SHP77 (cell line): ENCODE data around the gene DST.
A peak's percentile ranks its signal among the peaks of the same experiment; 100 is the strongest.
"Not testable (repeated sequence)": the region's sequence is repeated elsewhere in the genome, so short reads cannot be mapped to it uniquely, and the experiment has no call there.

ENCODE experiments used
- DNase-seq, 2 experiments: peaks; one replicate each; lab custom pipeline; 2025; lab: John Stamatoyannopoulos, UW

Gene DST

DNA sequence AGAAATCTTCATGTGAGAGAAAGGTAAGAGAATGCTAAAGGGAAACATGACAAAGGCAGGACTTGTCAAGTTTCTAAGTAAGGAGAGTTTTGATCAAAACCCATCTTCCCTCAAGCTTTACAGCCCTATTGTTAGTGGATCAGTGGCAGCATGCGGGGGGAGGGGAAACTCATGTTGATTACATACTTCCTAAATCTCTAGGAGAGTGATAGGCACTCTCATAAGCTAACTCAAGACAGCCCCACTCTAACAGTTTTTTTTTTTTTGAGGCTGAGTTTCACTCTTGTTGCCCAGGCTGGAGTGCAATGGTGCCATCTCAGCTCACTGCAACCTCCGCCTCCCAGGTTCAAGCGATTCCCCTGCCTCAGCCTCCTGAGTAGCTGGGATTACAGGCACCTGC is 18.6 kb upstream of the DST start:
- DNase-seq = not testable (repeated sequence)

DNA sequence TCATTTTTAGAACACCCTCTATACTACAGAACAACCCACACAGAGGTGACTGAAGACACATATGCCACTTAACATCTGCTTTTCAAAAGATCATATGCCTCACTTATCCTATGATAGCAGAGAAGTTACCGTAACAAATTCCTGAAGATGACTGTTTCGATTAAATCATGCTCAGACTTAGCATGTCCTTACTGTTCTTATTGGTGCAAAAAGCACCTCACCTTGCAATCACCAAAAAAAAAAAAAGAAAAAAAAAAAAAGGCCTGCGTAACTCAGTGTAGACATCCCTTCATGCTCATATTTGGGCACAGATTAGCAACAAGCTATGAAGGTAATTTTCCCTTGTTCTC is 17.7 kb upstream of the DST start:
- DNase-seq = no peak

GRCh38 chr6:56659721-56660380 is 17.2 kb upstream of the DST start:
- no peak for DNase-seq

- DNase-seq = no peak
Observed at GRCh38 chr6:56658326-56658725, 15.6 kb upstream of the DST start.

DNA sequence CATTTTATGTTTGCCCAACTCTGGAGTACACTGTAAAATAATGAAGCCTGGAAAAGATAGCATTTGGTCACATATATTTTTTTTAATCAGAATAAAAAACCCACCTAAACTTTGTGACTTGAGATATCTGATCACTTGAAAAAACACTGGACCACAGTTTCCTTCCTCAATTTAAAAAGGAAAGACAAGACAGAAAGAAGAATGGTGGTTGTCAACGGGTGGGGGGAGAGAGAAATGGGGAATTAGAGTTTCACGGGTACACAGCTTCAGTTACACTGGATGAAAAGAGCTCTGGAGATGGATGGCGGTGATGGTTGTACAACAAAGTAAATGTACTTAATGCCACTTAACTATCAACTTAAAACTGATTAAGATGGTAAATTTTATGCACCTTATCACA is 14.7 kb upstream of the DST start:
- no peak for DNase-seq

- DNase-seq = no peak
Observed at GRCh38 chr6:56656466-56656865, 13.8 kb upstream of the DST start.

DNA sequence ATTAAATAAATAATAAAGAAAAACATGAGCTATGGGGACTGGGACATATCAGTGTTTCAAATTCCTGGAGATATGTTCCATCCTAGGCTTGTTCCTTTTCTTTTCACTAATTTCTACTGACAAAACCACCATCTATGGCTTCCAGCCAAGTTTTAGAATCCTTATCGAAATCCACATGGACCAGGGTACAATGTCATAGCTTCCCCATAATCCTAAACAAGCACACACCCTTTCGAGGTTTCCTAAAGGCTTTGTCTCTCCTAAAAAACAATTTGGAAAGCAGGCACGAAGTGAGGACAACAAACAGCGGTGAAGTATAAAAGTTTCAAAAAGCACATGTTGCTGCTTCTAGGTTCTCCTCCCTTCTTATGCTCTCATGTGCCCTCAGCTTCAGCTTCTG is 13.3 kb upstream of the DST start:
- DNase-seq = no peak

DNA sequence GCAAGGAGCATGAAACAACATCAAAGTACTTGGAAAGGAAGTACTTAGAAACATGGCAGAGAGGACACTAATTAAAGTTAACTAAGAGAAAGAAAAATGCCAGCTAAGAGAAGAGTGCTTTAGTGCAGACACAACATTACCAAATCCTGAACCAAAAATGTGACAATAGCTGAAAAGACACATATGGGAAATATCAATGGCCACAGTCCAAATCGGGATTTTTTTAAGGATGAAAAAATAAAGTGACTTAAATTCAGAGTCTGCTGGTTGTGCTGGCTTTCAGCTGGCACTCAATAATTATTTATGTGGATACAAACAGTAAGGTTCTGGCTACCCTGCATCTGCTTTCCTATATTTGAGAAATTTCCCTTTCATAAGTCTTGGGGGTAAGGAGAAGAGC is 12.6 kb upstream of the DST start:
- DNase-seq = no peak

- no peak for DNase-seq
Observed at GRCh38 chr6:56652994-56653393, 10.3 kb upstream of the DST start.

- DNase-seq = no peak
Observed at GRCh38 chr6:56652231-56652630, 9.5 kb upstream of the DST start.

GRCh38 chr6:56650191-56650590 is 7.5 kb upstream of the DST start:
- no peak for DNase-seq

GRCh38 chr6:56649782-56650181 is 7.1 kb upstream of the DST start:
- DNase-seq = no peak

GRCh38 chr6:56649053-56649769 is 6.5 kb upstream of the DST start:
- peak in 1 of 2 experiments; percentile 8 for DNase-seq

GRCh38 chr6:56647172-56647762 is 4.6 kb upstream of the DST start:
- DNase-seq = no peak

DNA sequence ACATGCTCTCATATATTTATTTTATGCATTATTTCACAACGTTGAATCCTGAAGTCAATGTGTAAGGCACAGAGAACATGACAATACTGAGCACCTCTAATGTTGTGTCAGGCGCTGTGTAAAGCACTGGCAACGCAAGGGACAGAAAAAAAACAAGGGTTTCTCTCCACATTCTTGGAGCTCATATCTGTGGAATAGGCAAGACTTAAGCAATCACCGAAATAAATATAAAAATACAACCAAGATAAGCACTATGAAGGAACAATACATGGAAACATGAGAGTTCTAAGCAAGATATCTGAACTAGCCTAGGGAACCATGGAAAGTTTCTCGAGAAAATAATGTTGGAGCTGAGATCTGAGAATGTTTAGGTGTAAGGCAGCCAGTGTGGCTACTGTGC is 1.7 kb upstream of the DST start:
- no peak for DNase-seq

GRCh38 chr6:56643379-56644089 is 845 bp upstream of the DST start:
- no peak for DNase-seq

GRCh38 chr6:56640374-56640773 is 2.3 kb downstream of the DST start:
- DNase-seq = no peak

DNA sequence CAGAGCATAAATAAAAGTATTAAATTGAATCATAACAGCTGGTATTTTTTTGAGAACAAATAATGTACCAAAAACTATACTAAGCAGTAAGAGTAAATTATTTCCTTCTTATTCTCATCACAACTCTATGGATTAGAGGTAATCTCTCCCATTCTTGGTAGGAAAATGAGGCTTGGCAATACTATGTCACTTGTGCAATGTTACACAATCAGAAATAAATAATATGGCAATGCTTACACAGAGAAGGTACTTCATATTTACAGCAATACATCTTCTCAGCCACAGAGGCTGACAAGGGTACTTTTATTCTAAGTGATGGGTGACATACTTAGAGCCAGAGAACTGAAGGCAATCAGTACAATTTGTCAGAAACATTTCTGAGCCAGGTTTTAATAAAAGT is 3.9 kb downstream of the DST start:
- no peak for DNase-seq

DNA sequence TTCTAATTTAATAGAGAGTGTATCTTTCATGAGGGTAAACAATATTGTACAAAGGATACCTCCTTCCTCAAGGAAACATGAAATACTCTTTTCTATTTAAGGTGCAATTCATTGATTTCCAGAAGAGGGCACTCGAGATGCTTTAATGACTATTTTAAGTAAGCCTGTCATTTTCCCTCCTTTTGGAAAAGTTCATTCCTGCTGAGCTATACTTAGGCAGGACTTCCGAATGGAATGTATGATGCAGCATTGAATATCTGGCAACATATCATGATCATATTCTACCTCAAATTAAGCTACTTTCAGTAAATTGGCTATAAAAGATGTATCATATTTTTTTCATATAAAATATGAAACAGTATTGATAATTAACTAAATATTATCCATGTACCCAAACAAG is 5.0 kb downstream of the DST start:
- DNase-seq = peak; percentile 26 to 61

GRCh38 chr6:56628105-56628504 is 14.6 kb downstream of the DST start:
- no peak for DNase-seq

DNA sequence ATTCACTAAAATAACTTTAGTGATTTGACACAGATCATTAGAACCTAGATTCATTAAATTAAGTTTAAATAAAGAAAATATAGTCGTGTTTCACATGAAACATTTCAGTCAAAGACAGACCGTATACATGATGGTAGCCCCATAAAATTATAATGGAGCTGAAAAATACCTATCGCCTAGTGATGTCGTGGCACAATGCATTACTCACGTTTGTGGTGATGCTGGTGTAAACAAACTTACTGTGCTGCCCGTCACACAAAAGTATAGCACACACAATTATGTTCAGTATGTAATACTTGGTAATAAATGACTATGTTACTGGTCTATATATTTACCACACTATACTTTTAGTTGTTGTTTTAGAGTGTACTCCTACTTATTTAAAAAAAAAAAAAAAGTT is 17.3 kb downstream of the DST start:
- no peak for DNase-seq

- DNase-seq = no peak
Observed at GRCh38 chr6:56624728-56625069, 18.0 kb downstream of the DST start.

DNA sequence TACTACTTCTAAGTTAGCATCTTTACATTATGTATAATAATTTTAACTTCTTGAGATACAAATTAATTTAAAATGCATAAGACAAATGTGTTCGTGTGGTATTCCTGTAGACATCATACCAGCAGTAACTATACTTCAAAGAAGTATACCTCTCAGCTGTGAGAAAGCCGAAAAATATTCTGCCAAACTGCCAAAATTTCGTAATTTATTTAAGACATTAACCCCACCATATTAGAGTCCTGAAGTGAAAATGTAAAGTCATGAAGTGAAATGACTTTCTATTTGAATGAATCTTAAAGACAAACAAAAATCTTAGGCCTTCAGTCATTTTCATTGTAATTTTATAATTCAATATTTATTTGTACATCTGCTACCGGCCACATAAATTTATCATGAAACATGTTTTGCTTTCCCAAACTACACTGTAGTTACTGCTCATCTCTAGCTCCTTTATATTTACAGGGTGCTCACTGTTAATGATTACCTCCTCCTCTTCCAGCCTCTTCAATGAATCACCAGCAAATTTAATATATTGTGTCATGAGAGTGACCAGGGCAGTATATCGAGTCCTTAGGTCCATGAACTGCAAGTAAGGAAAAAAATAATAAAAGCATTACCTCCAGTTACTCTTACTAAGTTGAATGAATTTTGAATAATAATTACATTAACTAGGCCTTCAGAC is 18.5 kb downstream of the DST start:
- no peak for DNase-seq
